Suppressor macrophage (primary cell): ENCODE measurements around the gene TNIK.

Source experiments
- DNase-seq, 4 experiments: peaks; one replicate each; pipeline ENCODE4 v3.0.0-alpha.2; 2020 to 2022

TNIK gene

DNA sequence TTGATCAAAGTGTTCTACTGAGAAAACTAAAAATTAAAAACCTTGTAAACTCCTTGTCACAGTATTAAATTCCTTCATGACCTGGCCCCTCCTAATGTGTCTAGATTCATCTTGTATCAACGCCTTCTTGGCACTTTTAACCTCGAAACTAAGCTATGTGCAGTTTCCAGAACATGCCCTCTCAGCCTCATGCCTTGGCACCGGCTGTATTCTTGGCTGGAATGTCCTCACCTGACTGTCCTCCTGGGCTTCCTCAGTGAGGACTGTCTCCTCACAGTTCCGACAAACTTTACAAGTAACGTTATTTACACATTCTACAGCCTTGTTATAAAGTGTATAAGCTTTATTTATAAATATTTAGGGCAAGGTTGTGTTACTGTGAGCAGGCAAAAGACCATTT is 237.2 kb downstream of the TNIK start:
- DNase-seq = no peak

DNA sequence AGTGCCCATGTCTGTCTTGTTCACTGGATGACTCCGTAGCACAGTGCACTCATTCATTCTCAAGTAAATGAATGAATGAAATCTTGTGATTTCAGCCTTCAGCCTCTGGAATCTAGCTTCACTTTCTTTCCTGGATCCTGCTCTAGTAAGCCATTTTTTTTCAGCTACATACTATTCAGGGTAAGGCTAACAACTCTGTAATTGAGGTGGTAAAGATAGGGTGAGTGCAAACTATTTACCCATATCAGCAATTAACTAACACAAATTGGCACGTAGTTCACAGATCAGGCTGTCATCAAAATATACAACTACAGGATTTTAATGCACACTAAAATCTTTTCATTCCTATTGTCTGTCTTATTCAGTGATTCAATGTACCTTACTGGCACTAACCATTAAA is 238.6 kb downstream of the TNIK start:
- DNase-seq = no peak

DNA sequence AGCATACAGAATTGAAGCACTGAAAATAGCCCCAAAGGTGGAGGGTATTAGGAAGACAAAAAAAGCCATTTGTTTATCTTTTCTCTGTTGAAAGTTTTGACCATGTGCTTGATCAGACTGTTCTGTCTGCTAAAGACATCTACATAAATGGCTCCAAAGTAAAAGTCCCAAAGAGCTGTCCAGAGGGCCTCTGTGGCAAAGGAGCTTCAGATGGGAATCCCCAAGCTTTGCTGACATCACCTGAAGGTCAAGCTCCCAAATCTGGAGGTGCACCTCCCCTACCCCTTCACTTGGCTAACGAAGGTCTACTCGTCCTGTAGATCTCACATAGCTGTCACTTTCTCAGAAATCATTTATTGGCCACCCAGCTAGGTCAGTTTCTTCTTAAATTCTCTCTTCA is 239.1 kb downstream of the TNIK start:
- no peak for DNase-seq

DNA sequence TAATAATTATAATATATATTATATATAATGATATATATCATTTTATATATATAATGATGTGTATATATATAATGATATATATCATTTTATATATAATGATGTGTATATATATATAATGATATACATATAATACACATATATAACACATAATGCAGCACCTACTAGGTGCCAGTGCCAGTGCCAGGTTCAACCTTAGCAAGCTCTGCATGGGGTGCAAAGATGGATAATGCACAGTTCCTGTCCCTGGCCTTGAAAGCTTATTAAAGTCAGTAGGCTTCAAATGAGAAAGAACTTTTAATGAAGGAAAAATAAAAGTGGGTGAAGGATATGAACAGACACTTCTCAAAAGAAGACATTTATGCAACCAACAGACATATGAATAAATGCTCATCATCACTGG is 240.9 kb downstream of the TNIK start:
- no peak for DNase-seq

DNA sequence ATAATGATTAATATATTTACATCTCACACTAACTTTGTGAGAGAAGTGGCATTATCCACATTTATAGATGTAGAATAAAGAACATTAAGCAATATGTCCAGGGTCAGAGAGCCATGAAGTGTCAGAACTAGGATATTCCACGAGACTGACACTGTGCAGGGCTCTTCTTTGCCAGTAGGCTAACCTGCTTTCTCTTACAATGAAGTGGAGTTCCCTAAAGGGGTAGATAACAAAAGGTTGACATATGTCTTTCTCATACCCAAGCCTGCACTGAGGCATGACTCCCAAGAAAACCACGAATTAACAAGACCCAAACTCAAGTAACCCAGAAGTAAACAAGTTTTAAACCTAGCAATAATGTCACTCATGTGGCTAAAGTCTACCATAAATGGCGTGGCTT is 242.1 kb downstream of the TNIK start:
- no peak for DNase-seq

DNA sequence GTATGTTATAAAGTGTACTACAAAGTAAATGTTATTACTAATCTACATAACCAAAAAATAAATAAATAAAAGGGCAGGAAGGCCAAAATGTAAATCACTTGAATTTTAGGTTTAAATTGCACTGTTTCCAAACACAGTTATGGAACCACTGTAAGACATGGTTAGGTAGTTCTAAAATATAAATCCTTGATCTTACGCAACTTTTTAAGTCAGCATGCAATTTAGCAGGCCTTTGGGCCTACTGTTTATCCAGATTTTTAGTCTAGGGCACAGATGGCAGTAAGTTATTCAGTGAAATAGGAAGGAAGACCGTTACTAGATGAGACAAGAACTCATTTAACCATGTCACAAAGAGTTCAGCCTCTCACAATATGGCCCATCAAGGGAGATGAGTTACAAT is 246.3 kb downstream of the TNIK start:
- no peak for DNase-seq

DNA sequence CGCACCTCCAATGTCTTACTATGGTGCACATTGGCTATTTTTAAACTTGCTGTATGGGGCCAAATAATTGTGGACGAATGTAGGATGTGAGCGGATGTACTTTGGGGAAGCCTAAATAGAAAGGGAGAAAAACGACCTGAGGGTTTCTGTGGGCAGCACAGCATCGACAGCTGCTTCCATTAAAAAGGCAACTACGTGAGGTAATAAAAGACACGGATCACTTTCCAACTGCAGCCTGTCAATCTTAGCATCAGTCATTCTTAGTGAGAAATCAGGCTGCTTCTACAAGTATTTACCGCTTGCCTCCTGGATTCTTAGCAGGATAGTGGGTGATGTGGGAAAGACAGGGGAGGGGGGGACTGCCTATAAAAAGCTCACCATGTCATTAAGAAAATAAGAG is 247.0 kb downstream of the TNIK start:
- no peak for DNase-seq

DNA sequence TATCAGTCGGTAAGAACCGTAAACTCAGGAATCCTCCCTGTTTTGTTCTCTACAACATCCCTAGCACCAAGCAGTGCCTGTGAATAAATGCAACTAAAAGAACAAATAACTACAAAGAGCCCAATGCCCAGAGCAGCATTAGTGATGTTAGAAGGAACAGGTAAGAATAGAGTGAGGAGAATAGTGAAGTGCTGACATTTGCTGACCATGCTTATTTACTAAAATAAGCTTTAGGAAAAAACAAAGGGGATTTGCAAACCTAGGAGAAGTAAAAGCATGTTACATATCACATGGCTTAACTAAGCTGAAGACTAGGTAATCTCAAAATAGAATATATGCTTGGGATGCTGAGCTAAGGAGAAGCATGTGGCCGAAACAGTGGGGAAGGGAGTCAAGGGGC is 247.6 kb downstream of the TNIK start:
- DNase-seq = no peak

DNA sequence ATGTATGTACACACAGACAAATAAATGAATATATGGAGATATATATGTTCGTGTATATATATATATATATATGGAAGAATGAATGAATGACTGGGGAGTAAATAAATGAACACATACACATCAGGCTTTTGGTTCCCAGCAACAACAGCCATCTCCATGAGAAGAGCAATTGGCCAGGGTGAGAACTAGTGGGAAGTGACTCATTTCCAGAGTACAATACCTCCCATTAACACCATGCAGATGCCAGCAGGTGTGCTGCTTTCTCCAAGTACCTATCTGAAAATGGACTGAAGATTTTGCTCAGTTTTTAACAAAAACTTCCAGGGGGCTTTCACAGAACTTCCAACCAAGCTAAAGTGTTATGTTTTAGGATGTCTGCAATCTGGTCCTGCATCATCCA is 253.9 kb downstream of the TNIK start:
- DNase-seq = no peak

DNA sequence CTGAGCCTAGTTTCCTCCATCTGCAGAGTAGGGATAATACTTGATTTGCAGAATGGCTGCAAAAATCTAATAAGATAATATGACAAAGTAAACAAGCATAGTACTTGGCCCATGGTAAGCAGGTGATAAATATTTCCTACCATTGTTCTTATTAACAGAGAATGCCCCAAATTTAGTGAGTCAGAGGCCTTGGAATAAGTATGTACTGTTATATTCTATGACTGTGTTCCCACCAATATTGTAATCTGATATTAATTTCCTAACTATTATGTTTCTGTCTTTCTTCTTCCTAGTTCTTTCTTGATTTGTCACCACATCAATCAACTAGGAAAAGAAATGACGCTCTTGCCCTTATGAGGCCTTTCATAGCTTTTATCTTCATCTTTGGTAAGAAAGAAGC is 255.3 kb downstream of the TNIK start:
- no peak for DNase-seq

DNA sequence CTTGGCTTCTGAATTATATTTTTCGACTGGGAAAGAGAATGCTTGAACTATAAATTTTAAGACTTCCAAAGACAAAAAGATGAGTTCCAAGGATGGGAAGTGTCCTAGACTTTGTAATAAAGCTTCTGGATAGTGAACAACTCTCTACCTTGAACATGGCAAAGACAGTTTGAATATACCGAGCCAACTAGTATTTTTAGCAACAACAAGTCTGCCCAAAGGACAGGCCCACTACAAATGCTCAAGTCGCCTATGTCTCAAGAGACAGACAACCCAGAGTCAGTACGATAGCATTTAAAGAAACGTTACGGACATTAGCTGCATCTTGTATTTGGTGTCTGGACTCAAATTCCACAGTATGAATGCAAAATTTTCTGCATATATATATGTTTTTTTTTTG is 258.4 kb downstream of the TNIK start:
- DNase-seq = no peak

DNA sequence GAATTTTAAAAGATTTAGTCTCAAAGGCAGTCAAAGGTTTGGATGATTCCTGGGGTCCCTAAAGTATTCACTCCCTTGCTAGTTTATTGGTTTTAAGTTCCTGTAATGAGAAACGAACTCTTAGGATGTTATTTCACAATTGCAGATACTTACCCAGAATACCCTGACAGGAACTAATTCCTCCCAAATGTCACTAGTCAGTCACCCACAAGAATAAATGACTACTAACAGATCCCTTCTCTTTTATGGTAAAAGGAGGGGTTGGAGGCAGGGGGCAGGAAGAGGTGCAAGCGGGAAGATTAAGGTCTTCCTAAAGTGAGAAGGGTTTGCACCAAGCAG is 259.5 kb downstream of the TNIK start:
- peak in 2 of 4 experiments; percentile 16 to 52 for DNase-seq

DNA sequence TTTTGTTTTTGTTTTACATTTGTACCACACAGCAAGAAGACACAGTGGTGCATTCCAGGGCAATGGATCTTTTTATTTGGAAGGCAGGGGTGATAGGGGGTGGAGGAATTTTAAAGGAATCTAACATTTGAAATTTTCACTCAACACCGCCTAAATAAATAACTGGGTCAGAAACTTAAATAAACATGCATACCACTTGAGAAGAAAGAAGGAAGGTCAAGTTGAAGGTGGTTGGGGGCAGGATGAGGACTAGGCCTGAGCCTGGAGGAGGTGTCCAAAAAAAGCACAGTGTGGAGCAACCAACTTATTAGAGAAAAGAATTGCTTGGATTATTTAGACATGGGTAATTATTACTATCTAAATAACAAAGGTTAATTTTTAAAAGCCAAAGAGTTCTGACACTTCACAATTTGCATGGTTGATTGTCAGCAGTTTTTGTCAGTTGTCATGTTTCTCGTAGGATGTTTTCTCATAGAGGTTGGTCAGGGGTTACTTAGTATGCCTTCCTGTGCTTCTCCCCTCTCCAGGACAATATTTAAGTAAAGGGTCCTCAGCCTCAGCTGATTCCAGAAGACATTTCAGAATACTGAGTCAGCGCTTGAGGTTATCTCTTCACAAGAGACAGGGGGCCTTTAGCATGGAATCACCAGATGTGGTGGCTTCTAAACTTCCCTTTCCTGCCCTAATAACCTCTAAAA is 260.0 kb downstream of the TNIK start:
- DNase-seq = no peak

DNA sequence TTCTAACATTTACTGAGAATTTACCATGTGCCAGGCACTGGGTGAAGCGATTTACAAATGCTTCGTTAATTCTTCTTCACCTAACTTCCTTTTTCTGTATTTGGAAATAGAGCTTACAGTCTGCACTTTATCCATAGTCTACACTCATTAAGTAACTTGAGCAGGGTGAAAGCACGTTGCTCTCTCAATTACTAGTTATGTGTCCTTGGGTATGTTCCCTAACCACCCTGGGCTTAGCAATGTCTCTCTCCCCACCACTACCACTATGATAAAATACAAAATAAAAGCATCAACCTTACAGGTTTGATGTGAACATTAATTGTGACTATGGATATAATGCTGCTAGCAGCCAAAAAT is 260.8 kb downstream of the TNIK start:
- DNase-seq = peak in 2 of 4 experiments; percentile 11 to 39

DNA sequence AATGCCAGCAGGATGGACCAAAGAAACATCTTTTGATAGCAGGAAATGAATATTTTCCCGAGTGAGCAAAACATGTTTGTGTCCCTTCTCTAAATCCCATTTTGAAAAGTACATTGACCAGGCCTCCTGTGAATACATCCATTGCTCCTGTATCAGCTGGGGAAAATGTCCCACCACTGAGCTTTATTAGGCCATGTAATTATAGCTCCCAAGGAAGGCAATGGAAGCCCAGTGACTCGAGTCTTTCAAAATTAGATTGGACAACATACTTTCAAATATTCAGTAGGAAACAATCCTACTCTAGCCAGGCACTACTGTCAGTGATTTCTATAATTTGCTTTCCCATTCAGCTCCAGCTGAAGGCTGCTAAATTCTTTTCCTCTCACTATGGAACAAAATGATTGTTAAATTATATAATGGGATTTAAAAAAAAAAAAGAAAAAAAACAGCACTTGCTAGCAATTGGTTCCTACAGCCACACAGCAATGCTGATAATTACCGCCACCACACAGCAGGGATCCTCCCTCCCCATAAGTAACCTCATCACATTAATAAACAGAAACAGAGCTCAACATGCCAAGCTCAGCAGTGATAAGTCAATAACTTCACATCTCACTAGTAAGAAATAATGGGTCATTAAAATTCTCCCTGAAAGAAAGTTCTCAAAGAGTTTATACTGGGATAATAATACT is 261.3 kb downstream of the TNIK start:
- DNase-seq = no peak

DNA sequence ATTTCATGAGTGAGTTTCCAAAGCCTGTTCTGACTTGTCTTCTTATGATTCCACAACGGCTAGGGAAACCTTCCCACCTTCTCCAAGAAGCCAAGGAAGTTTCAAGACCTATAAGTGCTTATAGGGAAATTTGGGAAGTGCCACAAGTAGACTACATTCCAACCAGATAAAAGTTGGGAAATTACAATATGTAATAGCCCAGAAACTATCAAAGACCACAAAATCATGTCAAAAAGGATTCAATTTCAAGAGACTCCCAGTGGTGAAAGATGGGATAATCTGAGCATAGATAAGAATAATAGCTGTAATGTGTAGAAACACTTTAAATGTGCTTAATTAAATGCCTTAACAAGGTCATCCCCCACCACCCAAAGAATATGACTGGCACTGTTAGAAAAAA is 264.5 kb downstream of the TNIK start:
- no peak for DNase-seq

DNA sequence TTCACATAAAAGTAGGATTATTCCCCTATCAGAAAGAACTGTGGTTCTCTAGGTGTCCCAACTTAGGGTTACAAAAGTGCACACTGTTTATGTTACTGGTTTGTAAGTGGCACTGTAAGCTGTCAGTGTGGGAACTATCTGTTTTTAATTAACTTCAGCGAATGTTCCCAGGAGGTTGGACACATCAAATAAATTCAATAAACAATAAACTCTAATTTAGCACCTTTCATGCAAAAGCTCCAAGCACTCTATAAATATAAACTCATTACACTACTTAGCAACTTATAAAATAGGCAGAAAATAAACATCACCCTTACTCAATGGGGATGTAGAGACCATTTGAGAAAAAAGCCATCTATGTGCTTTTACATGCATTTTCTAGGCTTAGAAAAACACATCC is 265.2 kb downstream of the TNIK start:
- no peak for DNase-seq

DNA sequence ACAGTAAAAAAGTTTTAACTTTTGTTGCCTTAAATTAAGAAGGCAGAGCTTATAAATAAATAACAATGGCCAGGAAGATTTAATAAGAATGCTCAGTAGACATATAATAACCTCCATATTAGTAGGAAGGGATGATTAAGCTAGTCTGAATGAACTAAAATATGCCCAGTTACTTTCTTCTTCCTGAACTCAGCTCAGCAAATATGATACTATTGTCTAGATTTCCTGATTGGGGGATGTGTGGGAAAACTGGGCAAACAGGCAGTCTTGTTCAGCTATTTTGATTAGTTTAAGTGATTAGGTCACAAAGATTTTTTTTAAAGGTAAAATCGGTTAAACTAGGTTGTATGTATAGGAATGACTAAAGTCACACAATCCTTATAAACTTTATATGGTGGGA is 266.5 kb downstream of the TNIK start:
- DNase-seq = no peak

DNA sequence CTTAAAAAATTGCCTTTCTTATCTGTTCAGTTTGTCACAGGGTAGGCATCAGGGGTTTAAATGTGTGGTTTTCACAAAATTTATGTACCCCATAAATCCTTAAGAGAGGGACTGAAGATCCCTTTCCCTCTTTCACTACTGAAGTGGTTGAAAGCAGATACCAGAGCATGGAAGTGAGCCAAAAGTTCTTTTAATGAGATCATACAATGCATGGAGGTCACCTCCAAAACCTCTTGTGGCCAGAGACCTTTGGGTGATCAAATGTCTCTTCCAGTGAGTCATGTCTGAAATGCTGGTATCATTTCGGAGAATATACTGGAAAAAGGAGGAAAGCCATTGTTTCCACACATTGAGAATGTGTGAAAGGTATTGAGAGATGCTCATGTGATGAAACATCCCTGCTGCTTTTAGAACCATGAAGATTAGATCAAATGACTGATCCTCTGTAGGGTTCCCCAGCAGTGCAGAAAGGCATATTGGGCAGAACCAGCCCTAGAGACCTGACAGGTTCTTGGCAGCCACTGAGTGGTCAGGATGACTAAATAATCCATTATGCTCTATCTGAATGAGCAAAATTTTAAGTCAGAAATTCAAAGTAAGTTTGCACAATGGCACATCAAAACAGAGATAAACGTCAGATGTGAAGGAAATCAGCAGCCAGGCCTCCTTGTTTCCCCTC is 267.9 kb downstream of the TNIK start:
- no peak for DNase-seq

DNA sequence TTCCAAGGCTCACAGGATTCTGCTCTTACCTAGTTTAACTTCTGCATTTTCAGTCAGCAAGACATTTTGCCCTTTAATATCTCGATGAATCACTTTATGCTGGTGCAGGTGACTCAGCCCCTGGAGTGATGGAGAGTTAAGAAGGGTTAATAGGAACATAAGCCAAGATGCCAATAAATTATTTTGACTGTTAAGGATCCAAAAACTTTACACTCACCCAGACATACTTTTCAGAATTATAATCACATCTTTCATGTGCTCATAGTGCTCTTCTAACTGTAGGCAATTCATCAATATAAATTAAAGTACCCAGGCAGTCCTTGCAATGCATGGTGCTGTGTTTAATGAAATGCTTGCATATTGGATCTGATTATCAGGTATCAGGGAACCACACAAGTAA is 269.5 kb downstream of the TNIK start:
- DNase-seq = peak in 2 of 4 experiments; percentile 11 to 34

DNA sequence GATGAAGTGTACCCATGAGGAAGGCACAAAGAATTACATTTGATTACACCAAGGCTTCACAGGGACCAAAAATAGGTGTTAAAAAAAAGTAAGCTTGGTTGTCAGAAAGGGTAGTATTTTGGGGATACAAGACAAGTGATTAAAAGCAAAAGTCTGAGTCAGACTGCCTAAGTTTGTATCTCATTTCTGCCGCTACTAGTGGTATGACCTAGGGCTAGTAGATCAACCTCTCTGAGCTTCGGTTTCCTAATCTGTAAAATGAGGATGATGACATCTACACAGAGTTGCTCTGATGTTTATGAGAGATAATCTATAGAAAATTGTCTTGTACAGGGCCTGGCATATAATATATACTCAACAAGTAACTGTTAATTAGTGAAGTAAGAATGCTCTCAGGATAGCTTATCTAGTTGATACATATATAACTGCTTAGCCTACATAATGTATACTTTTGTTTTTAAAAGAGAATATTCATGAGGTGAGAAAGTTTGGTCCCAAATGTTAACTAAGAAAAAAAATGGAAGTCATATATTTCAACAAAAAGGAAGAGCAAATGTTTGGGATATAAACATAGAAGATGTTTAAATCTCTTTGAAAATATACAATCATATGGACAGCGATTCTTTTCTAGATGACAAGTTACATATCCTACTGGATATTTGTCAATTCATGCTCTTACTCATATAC is 270.7 kb downstream of the TNIK start:
- no peak for DNase-seq

DNA sequence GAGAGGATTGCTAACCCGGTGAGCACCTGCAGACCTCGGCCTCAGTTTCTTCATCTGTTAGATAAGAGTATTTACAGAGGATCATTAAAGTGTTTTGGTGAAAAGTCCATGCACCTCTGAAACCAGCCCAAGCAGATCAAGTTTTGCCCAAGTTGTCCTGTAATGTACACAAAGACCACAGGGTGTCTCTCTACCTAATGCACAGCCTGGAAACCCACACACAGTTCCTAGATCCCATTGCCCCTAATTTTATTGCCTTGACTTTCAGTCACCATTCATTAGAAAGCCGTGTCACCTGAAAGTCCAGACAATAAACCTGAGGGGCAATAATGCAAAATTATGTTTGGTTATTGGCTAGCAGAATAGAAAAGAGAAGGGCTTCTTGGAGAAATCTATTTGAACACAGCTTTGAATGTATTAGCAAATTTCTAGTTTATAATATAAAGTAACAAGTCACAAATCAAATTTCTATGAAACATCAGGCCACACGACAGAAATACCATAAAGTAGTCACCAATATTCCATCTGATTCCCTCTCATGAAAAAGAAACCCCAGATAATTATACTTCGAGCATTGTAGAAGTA is 272.4 kb downstream of the TNIK start:
- peak; percentile 23 to 62 (median 44) for DNase-seq

DNA sequence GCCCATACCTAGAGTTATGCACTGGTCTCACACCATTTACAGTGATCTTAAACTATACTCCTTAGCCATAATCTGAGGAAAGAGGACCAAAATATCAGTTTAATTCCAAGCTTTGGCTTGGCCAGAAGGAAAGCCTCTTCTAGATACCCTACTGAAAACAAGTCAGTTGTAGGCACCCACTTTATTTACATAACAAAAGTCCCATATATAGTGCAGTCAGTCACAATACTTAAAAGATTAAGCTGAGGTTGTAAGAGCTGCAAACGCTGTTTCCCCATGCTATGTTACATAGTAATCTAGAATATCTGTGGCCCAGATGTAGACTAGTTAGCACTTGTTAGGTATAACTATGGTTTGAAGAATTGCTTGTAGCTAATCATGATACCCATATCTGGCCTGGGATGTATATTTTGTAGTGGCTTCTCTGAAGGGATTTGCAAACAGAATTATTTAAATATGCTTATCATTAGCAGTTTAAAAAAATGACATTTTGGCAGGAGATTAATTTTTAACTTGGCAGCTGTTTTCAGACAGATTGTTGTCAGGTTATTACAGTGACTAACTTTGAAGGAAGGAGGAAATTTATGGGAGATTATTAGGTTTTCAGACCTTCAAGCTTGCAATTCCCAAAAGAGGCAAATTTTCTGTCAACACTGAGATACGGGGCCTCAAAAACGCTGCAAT is 273.2 kb downstream of the TNIK start:
- no peak for DNase-seq
